Testis (tissue), 5 donors: ENCODE results near the gene LRTM2. TPM values are rescaled to one million over a fixed set of nuclear protein-coding genes. Genes with fewer than 3 reads are reported as not detected.

Experiments
- DNase-seq: peaks from one replicate; pipeline ENCODE4 v3.0.0-alpha.2; 2019
- H3K27ac ChIP-seq, 2 donors: fragments of 200-600 bp; sonication (generic); one replicate each; pipeline ENCODE4 v1.5.1; 2019
- H3K27me3 ChIP-seq: fragments of 200-600 bp; sonication (generic); one replicate; pipeline ENCODE4 v1.5.1; 2019
- H3K36me3 ChIP-seq: fragments of 200-600 bp; sonication (generic); one replicate; pipeline ENCODE4 v1.5.1; 2017; ENCODE audit warnings: low read depth; ENCODE audit errors: missing control alignments
- H3K4me1 ChIP-seq: fragments of 200-600 bp; sonication (generic); one replicate; pipeline ENCODE4 v1.5.1; 2019
- H3K4me3 ChIP-seq, 2 donors: fragments of 200-600 bp; sonication (generic); one replicate each; pipeline ENCODE4 v1.5.1; 2017 to 2019
- H3K9me3 ChIP-seq: fragments of 200-600 bp; sonication (generic); one replicate; pipeline ENCODE4 v1.5.1; 2017
- POLR2A ChIP-seq: fragments of 450-650 bp; IDR thresholded peaks from one replicate; pipeline ENCODE4 v1.6.1; 2017; ENCODE audit warnings: antibody characterized with exemption, mild to moderate bottlenecking, moderate library complexity
- WGBS, 2 donors: methylation state at CpG; one replicate each; pipeline ENCODE4 v1.1.5; 2018; 5-methylcytosine and 5-hydroxymethylcytosine counted together
- intact Hi-C: fragments of 100-400 bp; cut with DNase I; formaldehyde crosslinking; loops from one replicate; pipeline ENCODE4 v1.15.1; 2023; ENCODE audit warnings: low total_unique reads
- long read RNA-seq, 2 donors: transcript quantifications; one replicate each; lab custom pipeline, GENCODE V29; 2026
- polyA plus RNA-seq: library from polyadenylated mRNA; stranded (reverse); fragments of 350-450 nt; fragmentation: Illumina TruSeq; extraction: RNeasy Lipid Tissue Mini Kit (QIAGEN cat#74804); gene quantifications from one replicate; pipeline ENCODE4 v1.2.3, GENCODE V29; 2014; ENCODE audit warnings: low read depth, low replicate concordance; ENCODE audit not compliant: insufficient read depth
- total RNA-seq, 2 donors: library from RNA; depleted of rRNA; stranded (reverse); fragments of >200 nt; gene quantifications; one replicate each; pipeline ENCODE4 v1.2.3, GENCODE V29; 2016
- TF ChIP-seq, protein P1 (sequence below), 3 experiments: fragments of 450-650 bp in 2 of 3; fragments of 200-600 bp in 1 of 3; sonication (generic) in 1 of 3; IDR thresholded peaks; one replicate each; pipeline ENCODE4 v1.5.1; 2016 to 2019; ENCODE audit warnings: antibody characterized with exemption in 3 of 3, mild to moderate bottlenecking in 2 of 3, moderate library complexity in 1 of 3

The LRTM2 gene
- total RNA-seq, result under 1 TPM; 0.39 to 0.43 TPM
- 0.96 TPM for polyA plus RNA-seq
- long read RNA-seq, donor 1, result 0 reads
- long read RNA-seq, donor 2, result 0 reads

DNA sequence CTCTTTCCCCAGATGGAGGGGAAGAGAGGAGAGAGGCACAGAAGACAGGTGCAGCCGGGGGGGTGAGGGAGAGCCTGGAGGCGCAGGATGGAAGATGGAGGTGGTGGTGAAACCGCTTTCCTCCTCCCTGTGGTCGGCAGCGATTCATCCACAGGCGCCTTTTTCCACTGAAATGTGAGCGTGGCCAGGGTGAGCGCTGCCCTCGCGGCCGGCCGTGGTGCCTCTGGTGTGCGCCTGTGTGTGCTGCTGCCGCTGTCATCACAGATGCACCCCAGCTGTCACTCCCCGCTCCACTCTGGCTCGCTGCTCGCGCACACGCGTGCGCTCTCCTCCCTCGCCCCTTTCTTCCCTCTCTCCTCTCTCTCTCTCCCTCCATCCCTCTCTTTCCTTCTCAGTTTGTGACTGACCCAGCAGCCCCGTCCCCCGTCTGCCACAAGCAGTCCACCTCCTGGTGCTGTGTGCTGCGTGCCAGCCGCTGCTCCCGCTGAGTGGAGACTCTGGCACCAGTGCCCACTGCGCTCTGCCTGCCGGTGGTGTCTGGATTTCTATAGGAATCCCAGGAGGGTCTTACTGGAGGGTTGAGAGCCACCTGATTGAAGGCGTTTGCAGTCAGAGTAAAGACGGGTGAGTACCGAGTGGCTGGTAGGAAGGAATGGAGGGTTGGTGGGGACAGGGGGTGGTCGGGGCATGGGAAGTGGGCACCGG lies at the start of gene LRTM2:
Gene LRTM2, plus strand, starts transcription at position 375 of the 705 bp plus-strand sequence. CDS start 7,584 bp downstream, outside the sequence.
- Histone ChIP-seq H3K4me3 (no peak within 1 kb of the TSS), H3K4me1 (peaks cover 9% of the 10 kb centered on the region), H3K27me3 (no peaks in the 10 kb centered on the region), H3K27ac (no peak within 1 kb of the TSS), H3K9me3 (no peaks in the 10 kb centered on the region), H3K36me3 (no peaks in the 10 kb centered on the region)
- 27 to 35% methylated on average over 30 to 34 of the region's 34 CpGs for WGBS, 2 donors
- TF ChIP-seq, protein P1, sequence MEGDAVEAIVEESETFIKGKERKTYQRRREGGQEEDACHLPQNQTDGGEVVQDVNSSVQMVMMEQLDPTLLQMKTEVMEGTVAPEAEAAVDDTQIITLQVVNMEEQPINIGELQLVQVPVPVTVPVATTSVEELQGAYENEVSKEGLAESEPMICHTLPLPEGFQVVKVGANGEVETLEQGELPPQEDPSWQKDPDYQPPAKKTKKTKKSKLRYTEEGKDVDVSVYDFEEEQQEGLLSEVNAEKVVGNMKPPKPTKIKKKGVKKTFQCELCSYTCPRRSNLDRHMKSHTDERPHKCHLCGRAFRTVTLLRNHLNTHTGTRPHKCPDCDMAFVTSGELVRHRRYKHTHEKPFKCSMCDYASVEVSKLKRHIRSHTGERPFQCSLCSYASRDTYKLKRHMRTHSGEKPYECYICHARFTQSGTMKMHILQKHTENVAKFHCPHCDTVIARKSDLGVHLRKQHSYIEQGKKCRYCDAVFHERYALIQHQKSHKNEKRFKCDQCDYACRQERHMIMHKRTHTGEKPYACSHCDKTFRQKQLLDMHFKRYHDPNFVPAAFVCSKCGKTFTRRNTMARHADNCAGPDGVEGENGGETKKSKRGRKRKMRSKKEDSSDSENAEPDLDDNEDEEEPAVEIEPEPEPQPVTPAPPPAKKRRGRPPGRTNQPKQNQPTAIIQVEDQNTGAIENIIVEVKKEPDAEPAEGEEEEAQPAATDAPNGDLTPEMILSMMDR (IDR thresholded peaks at IDR 0.05), result no peak
- no peak for TF ChIP-seq POLR2A
- no peak for DNase-seq
- intact Hi-C loops, result no loop called here

DNA sequence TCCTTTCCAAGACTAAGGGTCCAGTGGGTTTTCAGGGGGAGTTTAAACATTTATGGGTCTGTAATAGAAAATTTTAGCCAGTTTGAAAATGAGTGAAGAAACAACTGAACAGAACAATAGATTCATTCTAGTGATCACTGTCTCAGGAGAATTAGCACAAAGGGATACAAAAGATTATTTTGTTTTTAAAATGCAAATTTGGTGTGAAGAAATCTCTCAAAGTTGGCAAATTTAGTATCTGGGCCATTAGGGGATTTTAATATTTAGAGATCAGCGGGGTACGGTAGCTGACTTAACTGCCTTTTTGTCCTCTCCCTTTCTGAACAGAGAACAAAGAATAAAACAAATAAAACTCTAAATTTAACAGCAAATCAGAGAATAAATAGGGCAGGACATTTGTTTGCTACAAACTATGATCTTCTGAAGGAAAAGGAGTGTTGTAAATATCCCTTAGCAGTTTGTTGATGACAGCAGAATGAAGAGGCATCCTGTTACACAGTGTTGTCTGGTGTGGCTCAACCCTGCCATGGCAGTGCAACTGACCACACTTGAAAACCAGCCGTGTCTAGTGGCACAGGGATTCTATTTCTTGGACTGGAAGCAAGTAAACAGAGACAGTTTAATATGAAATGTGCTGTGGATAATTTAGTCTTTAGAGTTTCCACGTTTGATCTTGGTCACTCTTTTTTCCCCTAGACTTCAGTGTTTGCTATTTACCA lies 46.3 kb upstream of the LRTM2 start:
- TF ChIP-seq POLR2A, result no peak
- TF ChIP-seq, protein P1 (IDR thresholded peaks at IDR 0.05), result no peak
- Histone ChIP-seq H3K36me3 (no peaks in the 10 kb centered on the region), H3K4me3 (no peak overlapping the region), H3K9me3 (no peaks in the 10 kb centered on the region), H3K4me1 (peaks cover 7% of the 10 kb centered on the region), H3K27me3 (no peaks in the 10 kb centered on the region), H3K27ac (peak overlapping the region; percentile 33 to 63)
- intact Hi-C loops, result no loop called here
- WGBS, 2 donors, result 38 to 53% methylated on average over 4 of the region's 4 CpGs
- no peak for DNase-seq

DNA sequence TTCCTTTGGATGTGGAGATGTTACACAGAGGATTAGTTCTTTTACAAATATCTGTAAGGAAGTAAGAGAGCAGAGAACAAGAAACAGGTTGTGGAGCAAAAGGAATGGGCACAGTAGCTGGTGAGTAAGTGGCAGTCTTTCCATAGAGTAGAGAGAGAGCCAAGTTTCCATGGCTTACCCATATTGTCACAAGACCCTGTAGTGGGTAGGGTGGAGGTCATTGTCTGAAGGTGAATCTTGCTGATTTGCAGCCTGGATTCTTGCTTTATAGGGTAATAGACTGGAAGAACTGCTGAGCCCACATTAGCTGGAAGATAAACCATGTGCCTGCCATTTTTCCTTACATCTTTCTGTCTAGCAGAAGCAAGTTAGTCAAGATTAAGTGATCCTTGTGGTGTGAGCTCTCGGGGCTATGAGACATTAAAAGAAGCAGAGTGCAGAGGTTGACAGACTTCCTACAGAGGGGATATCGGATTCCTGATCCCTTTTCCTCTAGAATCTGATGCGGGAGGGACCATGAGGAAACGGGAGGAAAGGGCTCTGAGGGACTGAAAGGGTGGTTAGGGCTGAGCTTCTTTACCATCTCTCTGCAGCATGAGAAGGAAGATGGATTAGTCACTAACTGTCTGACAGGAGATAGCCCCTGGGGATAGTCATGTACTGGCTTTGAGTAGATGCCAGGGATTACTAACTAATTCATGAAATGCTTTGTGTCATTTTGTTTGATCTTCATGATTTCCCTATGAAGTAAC lies 44.0 kb upstream of the LRTM2 start:
- no peak overlapping the region for H3K4me3 ChIP-seq
- WGBS, 2 donors, result 82% methylated on average over 4 of the region's 4 CpGs
- H3K36me3 ChIP-seq, result no peaks in the 10 kb centered on the region
- no peaks in the 10 kb centered on the region for H3K9me3 ChIP-seq
- no peaks in the 10 kb centered on the region for H3K27me3 ChIP-seq
- peaks cover 16% of the 10 kb centered on the region for H3K4me1 ChIP-seq
- no peak overlapping the region for H3K27ac ChIP-seq
- intact Hi-C loops, result no loop called here
- no peak for DNase-seq
- TF ChIP-seq POLR2A, result no peak

DNA sequence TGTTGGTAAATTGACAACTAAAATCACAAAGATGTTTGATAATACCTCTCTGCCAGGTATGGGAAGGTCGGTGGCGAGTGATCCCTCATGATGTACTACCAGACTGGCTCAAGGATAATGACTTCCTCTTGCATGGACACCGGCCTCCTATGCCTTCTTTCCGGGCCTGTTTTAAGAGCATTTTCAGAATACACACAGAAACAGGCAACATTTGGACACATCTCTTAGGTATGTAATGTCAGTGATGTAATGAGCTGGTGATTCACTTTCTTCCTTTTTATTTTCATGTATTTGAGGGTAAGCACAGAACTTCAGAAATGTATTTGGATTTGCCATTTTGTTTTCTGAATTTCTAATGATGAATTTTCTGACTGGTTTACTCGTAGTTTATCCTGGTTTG lies 42.6 kb upstream of the LRTM2 start:
- no peak overlapping the region for H3K4me3 ChIP-seq
- H3K27ac ChIP-seq, result no peak overlapping the region
- no peaks in the 10 kb centered on the region for H3K9me3 ChIP-seq
- DNase-seq, result no peak
- TF ChIP-seq, protein P1 (IDR thresholded peaks at IDR 0.05), result no peak
- TF ChIP-seq POLR2A, result no peak
- H3K36me3 ChIP-seq, result no peaks in the 10 kb centered on the region
- H3K27me3 ChIP-seq, result no peaks in the 10 kb centered on the region
- H3K4me1 ChIP-seq, result peaks cover 20% of the 10 kb centered on the region
- intact Hi-C loops, result no loop called here
- 93 to 96% methylated on average over 5 of the region's 5 CpGs for WGBS, 2 donors

DNA sequence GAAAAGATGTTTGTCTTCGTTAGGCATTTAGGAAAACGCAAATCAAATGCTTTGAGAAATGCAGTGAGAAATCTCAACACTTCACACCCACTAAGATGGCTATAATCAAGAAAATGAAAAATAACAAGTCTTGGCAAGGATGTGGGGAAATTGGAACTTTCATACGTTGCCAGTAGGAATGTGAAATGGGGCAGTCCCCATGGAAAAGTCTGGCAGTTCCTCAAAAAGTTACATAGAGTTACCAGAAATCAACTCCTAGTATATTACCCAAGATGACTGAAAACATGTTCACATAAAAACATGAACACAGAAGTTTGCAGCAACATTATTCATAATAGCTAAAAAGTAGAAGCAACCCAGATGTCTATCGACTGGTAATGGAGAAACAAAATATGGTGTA lies 41.5 kb upstream of the LRTM2 start:
- WGBS, 2 donors, result 78 to 82% methylated on average over 4 of the region's 4 CpGs
- H3K27ac ChIP-seq, result no peak overlapping the region
- H3K4me1 ChIP-seq, result peaks cover 19% of the 10 kb centered on the region
- no peaks in the 10 kb centered on the region for H3K36me3 ChIP-seq
- no peaks in the 10 kb centered on the region for H3K9me3 ChIP-seq
- no peak for DNase-seq
- no peak for TF ChIP-seq POLR2A
- TF ChIP-seq, protein P1 (IDR thresholded peaks at IDR 0.05), result no peak
- intact Hi-C loops, result no loop called here
- no peaks in the 10 kb centered on the region for H3K27me3 ChIP-seq
- no peak overlapping the region for H3K4me3 ChIP-seq
